HG02678 (cell line): ENCODE measurements around the gene CACNA2D4.
"Not testable (repeated sequence)": the region's sequence is repeated elsewhere in the genome, so short reads cannot be mapped to it uniquely, and the experiment has no call there.

Source experiments
- ATAC-seq: cut with Tn5 transposase; IDR thresholded peaks from one replicate; pipeline ENCODE4 v1.9.1; 2021; ENCODE audit warnings: mild to moderate bottlenecking, moderate library complexity; ENCODE audit not compliant: unreplicated experiment

The CACNA2D4 gene

GRCh38 chr12:1820191-1820895, 98.1 kb downstream of the CACNA2D4 start, which contains the start of gene LRTM2:
TSS of gene LRTM2 (plus strand) at chr12:1820565. CDS start at chr12:1828149, 7,584 bp downstream.
- ATAC-seq = no peak

GRCh38 chr12:1819571-1819970, 98.9 kb downstream of the CACNA2D4 start:
- no peak for ATAC-seq

GRCh38 chr12:1819050-1819449, 99.4 kb downstream of the CACNA2D4 start:
- ATAC-seq = no peak

- ATAC-seq = not testable (repeated sequence)
These were observed 100.5 kb downstream of the CACNA2D4 start for GRCh38 chr12:1817928-1818327.

DNA sequence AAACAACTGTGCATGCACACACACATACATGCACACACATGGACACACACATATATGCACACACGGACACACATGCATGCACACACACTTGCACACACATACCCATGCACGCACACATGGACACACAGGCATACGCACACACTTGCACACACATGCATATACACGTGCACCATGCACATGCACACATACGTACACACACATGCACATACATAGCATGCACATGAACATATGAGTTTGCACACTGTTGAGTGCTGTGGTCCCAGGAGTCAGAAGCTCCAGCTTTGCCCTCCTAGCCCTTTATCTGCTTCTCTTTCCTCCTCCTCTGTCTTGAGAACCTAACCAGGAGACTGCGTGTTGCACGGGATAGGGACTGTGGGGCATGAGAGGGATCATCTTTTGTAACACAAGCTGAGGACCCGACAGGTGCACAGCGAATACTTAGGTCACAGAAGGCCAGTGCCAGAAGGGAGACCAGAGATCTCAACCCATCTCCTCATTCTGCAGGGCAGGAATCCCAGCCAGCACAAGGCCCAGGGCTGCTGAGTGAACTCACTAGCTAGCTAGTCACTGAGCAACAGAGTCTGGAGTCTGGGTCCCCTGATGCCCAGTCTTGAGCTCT, 101.6 kb downstream of the CACNA2D4 start:
- no peak for ATAC-seq

DNA sequence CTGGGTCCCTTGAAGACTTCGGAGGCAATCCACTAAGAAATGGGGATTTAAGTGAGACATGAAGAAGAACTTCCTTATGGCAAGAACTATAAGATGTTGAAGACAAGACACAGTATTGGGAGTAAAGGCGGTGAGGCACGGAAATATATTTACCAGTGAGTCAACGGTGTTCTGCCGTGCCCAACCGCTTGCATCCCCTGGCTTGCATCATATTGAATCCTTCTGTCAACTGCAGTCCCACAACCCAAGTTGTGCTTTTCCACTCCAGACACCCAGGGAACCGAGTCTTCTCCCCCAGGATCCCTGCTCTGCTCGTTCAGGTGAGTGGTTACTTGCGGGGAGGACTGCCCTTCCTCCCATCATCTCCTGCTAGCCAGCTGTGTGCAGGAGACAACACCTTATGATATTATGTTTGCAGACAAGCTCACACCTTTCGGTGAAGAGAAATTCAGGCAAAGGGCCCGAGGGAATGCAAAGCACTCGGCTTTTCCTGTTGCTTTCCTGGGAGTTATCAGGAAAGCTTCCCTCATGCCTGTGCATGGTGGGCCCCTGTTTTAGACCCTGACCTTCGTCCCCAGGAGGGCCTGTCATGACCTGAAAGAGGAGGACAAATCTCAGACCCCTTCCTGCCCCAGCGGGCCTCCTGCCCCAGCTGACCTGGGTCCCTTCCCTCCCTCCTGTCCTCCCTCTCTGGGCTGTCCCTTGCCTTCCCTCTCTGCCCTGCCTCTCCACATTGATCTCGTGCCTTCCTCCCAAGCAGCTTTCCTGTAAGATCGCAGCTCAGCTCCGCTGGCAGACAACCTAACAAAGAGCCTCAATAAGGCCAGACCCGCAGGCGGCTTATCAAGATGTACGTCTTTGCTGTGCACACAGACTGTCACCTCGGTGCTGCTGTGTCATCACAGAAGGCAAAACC, 102.4 kb downstream of the CACNA2D4 start:
- no peak for ATAC-seq

- ATAC-seq = no peak
These were observed 103.3 kb downstream of the CACNA2D4 start for GRCh38 chr12:1815108-1815507.

DNA sequence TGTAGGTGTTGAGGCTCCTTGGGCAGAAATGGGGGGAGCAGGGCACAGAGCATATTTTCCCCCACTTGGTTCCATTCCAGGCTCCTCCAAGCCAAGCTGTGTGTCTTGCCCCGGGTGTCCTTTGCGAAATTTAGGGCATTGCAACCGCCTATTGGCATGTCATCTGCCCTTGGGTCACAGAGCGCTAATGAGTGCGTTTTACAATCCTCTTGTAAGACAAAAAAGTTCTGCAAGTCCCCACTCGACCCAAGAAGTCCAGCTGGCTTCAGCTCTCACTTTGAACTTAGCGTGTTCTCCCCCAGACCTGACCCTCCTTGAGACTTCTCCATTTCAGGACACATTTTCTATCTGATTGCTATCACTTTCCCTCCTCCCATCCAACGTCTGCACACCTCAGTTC, 104.2 kb downstream of the CACNA2D4 start:
- no peak for ATAC-seq

DNA sequence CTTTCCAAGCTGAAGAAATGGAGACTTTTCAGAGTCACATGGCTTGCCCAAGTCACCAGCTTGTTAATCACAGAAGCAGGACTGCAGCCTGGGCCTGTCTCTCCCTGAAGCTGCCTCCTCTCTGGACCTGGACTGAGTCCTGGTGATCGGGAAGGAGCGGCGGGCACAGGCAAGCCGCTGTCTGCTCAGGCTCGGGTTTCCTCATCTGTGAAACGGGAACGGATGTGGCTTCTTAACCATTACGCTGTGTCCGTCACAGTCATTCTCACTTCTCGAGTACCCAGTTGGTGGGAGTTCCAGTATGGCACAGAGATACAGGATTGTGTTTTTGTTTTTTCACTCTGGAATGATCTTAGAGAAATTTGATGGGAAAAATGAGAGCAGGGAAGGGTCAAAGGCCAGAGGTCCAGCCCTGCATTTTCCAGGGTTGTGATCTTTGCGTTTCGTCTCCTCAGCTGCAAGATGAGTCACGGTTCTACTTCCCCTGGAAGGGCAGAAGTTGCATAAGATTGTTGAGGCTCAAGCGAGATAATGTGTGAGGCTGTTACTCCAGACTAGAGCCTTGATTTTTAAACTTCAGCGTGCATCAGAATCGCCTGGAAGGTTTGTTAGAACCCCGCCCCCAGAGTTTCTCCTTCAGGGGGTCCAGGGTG, 105.7 kb downstream of the CACNA2D4 start:
- ATAC-seq = no peak

- ATAC-seq = no peak
These were observed 106.5 kb downstream of the CACNA2D4 start for GRCh38 chr12:1811948-1812291.

DNA sequence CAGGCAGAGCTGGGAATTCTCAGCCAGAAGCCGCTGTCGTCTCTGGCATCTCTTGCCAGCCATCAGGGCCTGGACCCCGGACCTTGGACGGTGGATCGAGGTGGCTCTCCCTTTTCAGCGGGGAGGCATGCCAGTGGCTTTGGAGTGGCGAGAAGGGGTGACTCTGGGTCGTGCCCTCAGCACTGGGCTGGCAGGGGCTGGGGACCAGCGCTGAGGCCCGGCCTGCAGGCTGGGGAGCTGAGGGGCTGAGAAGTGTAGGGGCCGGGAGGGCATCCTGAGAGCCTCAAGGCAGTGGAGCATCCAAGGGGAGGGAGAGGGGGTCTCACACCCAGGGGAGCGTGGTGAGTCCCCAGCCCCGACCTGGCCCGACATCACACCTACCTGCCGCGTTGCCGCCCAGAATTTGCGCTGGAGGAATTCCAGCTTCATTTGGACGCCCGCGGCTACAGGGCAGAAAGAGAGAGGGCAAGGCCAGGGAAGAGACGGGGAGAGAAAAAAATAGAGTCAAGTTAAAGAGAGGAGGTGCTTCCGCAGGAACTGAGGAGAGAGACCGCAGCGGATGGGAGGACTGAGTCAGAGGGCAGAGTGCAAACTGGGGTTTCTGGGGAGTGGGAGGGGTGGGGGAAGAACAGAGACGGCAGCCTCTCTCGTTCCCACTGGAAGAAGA, 107.0 kb downstream of the CACNA2D4 start:
- ATAC-seq = no peak

GRCh38 chr12:1810931-1811280, 107.5 kb downstream of the CACNA2D4 start:
- ATAC-seq = no peak

DNA sequence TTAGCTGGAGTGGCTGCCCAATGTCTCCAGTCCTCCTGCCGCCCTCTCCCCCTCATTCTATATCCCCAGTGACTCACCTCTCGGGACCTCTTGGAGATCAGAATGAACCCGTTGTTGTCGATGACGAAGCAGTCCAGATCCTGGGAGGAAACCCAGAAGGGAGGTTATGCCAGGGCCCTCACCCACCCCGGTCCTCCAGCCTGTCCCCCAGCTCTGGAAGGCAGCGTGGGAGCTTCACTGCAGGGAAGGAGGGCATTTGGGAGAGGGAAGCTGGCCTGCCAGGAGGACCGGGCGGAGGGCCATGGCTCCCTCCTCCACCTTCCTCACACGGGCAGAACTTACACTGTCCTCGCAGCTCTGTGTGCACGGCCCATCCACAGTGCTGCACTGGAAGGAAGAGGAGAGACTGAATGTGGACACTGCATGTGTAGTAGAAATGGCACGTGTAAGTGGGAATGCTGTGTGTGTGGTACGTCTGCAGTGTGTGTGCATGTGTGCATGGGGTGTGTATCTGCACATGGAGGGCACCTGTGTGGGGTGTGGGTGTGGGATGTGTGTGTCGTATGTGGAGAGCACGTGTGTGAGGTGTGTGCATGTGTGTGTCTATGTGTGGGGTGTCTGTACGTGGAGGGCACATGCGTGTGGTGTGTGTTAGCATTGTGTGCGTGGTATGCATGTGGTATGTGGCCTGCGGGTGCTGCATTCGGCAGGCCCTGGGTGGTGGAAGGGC, 108.1 kb downstream of the CACNA2D4 start:
- ATAC-seq = no peak

DNA sequence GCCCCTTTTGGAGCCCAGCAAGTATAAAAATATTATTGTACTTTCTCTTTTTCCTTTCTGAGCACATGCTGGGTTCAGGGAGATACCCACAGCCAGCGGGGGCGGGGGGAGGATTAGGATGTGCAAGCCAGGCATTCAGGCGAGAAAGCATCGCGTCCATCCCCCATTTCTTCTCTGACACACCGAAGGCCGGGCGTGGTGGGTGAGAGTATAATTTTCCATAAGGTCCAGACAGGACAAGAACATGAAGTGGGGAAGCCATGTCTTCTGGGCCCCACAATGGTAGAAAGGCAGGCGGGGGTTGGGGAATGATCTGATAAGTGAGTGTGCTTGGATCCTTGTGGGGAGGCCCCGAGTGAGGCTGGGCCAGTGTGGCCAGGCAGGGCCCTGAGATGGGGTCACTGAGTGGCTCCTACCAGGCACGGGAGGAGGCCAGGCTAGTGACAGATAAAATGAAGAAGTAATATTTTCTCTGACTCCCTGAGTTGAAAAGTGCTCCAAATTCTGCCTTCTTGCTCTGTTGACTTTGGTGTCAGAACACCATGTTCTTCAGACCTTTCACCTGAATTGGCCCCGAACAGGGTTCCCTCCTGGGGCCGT, 108.8 kb downstream of the CACNA2D4 start:
- no peak for ATAC-seq

- no peak for ATAC-seq
These were observed 109.5 kb downstream of the CACNA2D4 start for GRCh38 chr12:1808798-1809480.

- ATAC-seq = no peak
These were observed 110.2 kb downstream of the CACNA2D4 start for GRCh38 chr12:1808036-1808797.

DNA sequence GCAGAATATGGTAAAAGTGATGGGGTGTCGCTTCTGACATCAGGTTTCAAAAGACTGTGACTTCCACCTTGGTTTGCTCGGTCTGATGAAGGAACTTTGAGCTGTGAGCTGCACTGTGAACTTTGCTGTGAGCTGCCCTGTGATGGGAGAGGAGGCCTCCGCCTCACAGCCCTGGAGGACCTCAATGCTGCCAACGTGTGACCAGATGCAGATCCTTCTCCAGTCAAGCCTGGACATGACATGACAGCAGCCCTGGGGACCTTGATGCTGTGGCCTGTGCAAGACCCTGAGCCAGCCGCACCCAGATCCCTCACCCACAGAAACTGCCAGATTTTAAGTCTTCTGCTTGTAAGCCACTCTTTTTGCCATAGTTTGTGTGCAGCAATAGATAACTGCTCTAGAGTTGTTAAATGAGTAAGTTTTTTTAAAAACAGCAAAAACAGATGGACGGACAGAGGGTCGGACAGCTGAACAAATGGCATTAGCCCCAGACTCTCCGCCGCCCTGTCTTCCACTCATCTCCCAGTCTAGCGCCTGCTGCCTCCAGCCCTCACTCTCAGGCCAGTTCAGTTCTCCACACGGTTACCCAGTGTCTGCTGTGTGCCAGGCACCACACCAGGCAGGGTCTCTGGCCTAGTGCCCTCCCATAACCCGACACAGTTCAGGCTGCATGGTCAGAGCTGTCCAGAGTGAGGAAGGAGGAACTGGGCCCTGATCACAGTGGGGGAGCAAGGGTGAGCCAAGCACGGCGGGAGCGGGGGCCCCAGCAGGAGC, 111.2 kb downstream of the CACNA2D4 start:
- no peak for ATAC-seq
